HepG2 (cell line): ENCODE measurements around the gene TM4SF20. TPM values are rescaled to one million over a fixed set of nuclear protein-coding genes. Genes with fewer than 3 reads are reported as not detected.
A peak's percentile ranks its signal among the peaks of the same experiment; 100 is the strongest.
"Not testable (repeated sequence)": the region's sequence is repeated elsewhere in the genome, so short reads cannot be mapped to it uniquely, and the experiment has no call there.

Experiments
- ATAC-seq: fragments of 200-7000 bp; cut with Tn5 transposase; 3 replicates; pipeline ENCODE4 v1.9.1; 2020; ENCODE audit warnings: mild to moderate bottlenecking, moderate library complexity
- BruUV-seq: library from RNA; stranded (reverse); fragments of 400-500 nt; replicated peaks from 2 replicates; lab custom pipeline; 2021; lab: Mats Ljungman, UMichigan
- CTCF ChIA-PET: fragments of 300-600 bp; formaldehyde crosslinking; extraction: SDS; loops from one replicate; lab custom pipeline; 2021; ENCODE audit warnings: low total read pairs, inconsistent platforms, low intra/inter-chr PET ratio; lab: Yijun Ruan, JAX
- POLR2A ChIA-PET: fragments of 350-600 bp; sonication (Branson Sonifier 250); formaldehyde crosslinking; loops from one replicate; lab custom pipeline; 2020; ENCODE audit warnings: antibody characterized with exemption, inconsistent platforms; lab: Yijun Ruan, JAX
- DNase-seq: peaks from one replicate; pipeline ENCODE4 v3.0.0-alpha.2; 2015; ENCODE audit warnings: low spot score
- FAIRE-seq: peaks from 3 replicates; lab custom pipeline; 2011; peaks lifted over from hg19 to GRCh38; lab: Jason Lieb, UNC
- H2AFZ ChIP-seq: one replicate; pipeline ENCODE4 v1.6.1; 2011; ENCODE audit warnings: low read length, inconsistent platforms
- H3K27ac ChIP-seq: fragments of 300-600 bp; 3 replicates; pipeline ENCODE4 v1.8.0; 2011; ENCODE audit warnings: mixed run types, mild to moderate bottlenecking, mixed read lengths, low read length, inconsistent platforms; ENCODE audit not compliant: insufficient read depth; ENCODE audit errors: extremely low read length
- H3K27me3 ChIP-seq, 2 experiments: fragments of 200-600 bp in 1 of 2; 2 replicates in 1 of 2; 3 replicates in 1 of 2; pipeline versions ENCODE4 v1.6.0 to v1.8.0; 2011; ENCODE audit warnings: low read length in 2 of 2, mild to moderate bottlenecking in 2 of 2, moderate library complexity in 2 of 2, inconsistent platforms in 1 of 2; ENCODE audit not compliant: insufficient read depth in 2 of 2, control insufficient read depth in 1 of 2
- H3K36me3 ChIP-seq, 2 experiments: fragments of 200-600 bp in 1 of 2; replicated peaks in 1 of 2; 2 replicates in 1 of 2; 3 replicates in 1 of 2; pipeline versions ENCODE4 v1.5.1 to v1.8.0; 2011; ENCODE audit warnings: low read length in 2 of 2, inconsistent platforms in 1 of 2; ENCODE audit not compliant: insufficient read depth in 2 of 2, control insufficient read depth in 1 of 2
- H3K4me1 ChIP-seq: 2 replicates; pipeline ENCODE4 v1.5.1; 2012; ENCODE audit warnings: low read length, inconsistent platforms; ENCODE audit not compliant: insufficient read depth
- H3K4me2 ChIP-seq: 2 replicates; pipeline ENCODE4 v1.6.0; 2011; ENCODE audit warnings: low read depth, low read length, inconsistent platforms
- H3K4me3 ChIP-seq, 3 experiments: fragments of 200-600 bp in 1 of 3; sonication (generic), shearing (Covaris generic) in 1 of 3; replicated peaks in 1 of 3; 2 replicates each; pipeline ENCODE4 v1.5.1; 2011 to 2016; ENCODE audit warnings: low read length in 3 of 3, inconsistent platforms in 2 of 3, low read depth in 2 of 3, mild to moderate bottlenecking in 2 of 3, control low read depth in 1 of 3, mixed read lengths in 1 of 3; ENCODE audit not compliant: insufficient read depth in 1 of 3
- H3K79me2 ChIP-seq: one replicate; pipeline ENCODE4 v1.6.1; 2011; ENCODE audit warnings: low read length, inconsistent platforms; ENCODE audit not compliant: insufficient read depth
- H3K9ac ChIP-seq: 2 replicates; pipeline ENCODE4 v1.6.0; 2011; ENCODE audit warnings: mild to moderate bottlenecking, low read depth, low read length, inconsistent platforms; ENCODE audit not compliant: insufficient read depth
- H3K9me3 ChIP-seq: 2 replicates; pipeline ENCODE4 v1.5.1; 2012; ENCODE audit warnings: mild to moderate bottlenecking, low read length
- H4K20me1 ChIP-seq: 2 replicates; pipeline ENCODE4 v1.6.0; 2011; ENCODE audit warnings: inconsistent platforms, mild to moderate bottlenecking, low read length, moderate library complexity; ENCODE audit not compliant: insufficient read depth
- IRF1 ChIP-seq: sonication (generic); formaldehyde crosslinking; IDR thresholded peaks from 2 replicates; pipeline ENCODE4 v1.4.0; 2020; ENCODE audit warnings: low read depth, mild to moderate bottlenecking, missing genetic modification reagents
- NONO ChIP-seq, 2 experiments: fragments of 450-650 bp in 1 of 2; sonication (generic) in 1 of 2; formaldehyde crosslinking in 1 of 2; IDR thresholded peaks in 1 of 2; conservative IDR thresholded peaks in 1 of 2; 2 replicates each; pipeline versions ENCODE4 v1.6.1 to v1.8.0; 2017 to 2022; ENCODE audit warnings: mild to moderate bottlenecking in 1 of 2, missing genetic modification reagents in 1 of 2, moderate library complexity in 1 of 2
- WGBS: methylation state at CpG from one replicate; pipeline ENCODE4 v1.1.6; 2017; ENCODE audit warnings: low lambda C conversion rate; 5-methylcytosine and 5-hydroxymethylcytosine counted together
- in situ Hi-C: cut with HindIII; loops from 2 replicates; pipeline ENCODE4 v1.10.0; 2017; ENCODE audit warnings: low pct_unique_long_range_greater_than_20kb; ENCODE audit not compliant: extremely low pct_ligation_motif_present
- intact Hi-C: fragments of 100-400 bp; cut with micrococcal nuclease; formaldehyde crosslinking; loops from one replicate; pipeline ENCODE4 v1.10.0; 2022; ENCODE audit not compliant: unreplicated experiment
- polyA plus RNA-seq, 8 experiments: library from polyadenylated mRNA; depleted of rRNA in 3 of 8; stranded (reverse) in 7 of 8; unstranded in 1 of 8; fragments of >200 nt; fragmentation: Illumina TruSeq in 4 of 8; extraction: Trizol in 4 of 8; gene quantifications; 2 replicates each; pipeline versions ENCODE4 v1.2.1 to v1.2.3, GENCODE V29; 2011 to 2016; ENCODE audit warnings: low read depth in 4 of 8, missing spikeins in 1 of 8, mixed read lengths in 1 of 8; ENCODE audit not compliant: insufficient read depth in 1 of 8
- total RNA-seq, 5 experiments: library from RNA; depleted of rRNA; stranded (reverse); fragments of >200 nt; fragmentation: Illumina TruSeq; extraction: Trizol; gene quantifications; 2 replicates each; pipeline ENCODE4 v1.2.3, GENCODE V29; 2016; ENCODE audit warnings: low read depth in 1 of 5
- TF ChIP-seq, protein P1 (sequence below): IDR thresholded peaks from 2 replicates; pipeline ENCODE4 v1.6.1; 2018; ENCODE audit warnings: missing genetic modification reagents, mild to moderate bottlenecking, missing compliant biosample characterization
- TF ChIP-seq, protein P2 (sequence below): sonication (generic); formaldehyde crosslinking; conservative IDR thresholded peaks from 2 replicates; pipeline ENCODE4 v1.8.0; 2022; ENCODE audit warnings: low read depth, missing genetic modification reagents

TM4SF20 gene
- total and polyA plus RNA-seq, 2 of the 13 experiments (the other 11 are each of a cell fraction or from before 2014, with no cell fraction given): not detected

- TF ChIP-seq, protein P1, sequence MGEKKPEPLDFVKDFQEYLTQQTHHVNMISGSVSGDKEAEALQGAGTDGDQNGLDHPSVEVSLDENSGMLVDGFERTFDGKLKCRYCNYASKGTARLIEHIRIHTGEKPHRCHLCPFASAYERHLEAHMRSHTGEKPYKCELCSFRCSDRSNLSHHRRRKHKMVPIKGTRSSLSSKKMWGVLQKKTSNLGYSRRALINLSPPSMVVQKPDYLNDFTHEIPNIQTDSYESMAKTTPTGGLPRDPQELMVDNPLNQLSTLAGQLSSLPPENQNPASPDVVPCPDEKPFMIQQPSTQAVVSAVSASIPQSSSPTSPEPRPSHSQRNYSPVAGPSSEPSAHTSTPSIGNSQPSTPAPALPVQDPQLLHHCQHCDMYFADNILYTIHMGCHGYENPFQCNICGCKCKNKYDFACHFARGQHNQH (CRISPR knock-in tag): no peak
- TF ChIP-seq NONO (IDR thresholded peaks at IDR 0.05) (no peak), NONO (CRISPR knock-in tag; conservative IDR thresholded peaks at IDR 0.05) (no peak), IRF1 (CRISPR knock-in tag) (no peak)
- TF ChIP-seq, protein P2, sequence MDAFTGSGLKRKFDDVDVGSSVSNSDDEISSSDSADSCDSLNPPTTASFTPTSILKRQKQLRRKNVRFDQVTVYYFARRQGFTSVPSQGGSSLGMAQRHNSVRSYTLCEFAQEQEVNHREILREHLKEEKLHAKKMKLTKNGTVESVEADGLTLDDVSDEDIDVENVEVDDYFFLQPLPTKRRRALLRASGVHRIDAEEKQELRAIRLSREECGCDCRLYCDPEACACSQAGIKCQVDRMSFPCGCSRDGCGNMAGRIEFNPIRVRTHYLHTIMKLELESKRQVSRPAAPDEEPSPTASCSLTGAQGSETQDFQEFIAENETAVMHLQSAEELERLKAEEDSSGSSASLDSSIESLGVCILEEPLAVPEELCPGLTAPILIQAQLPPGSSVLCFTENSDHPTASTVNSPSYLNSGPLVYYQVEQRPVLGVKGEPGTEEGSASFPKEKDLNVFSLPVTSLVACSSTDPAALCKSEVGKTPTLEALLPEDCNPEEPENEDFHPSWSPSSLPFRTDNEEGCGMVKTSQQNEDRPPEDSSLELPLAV: no peak
Observed at GRCh38 chr2:227365833-227366232, 13.3 kb downstream of the TM4SF20 start (continued).

GRCh38 chr2:227364585-227365263 is 14.4 kb downstream of the TM4SF20 start:
- H3K27ac ChIP-seq, in situ Hi-C loops, H3K9ac ChIP-seq, POLR2A ChIA-PET, DNase-seq, intact Hi-C loops, H3K9me3 ChIP-seq, H2AFZ ChIP-seq, H3K4me3 ChIP-seq, H3K4me2 ChIP-seq, FAIRE-seq, H3K36me3 ChIP-seq, H3K27me3 ChIP-seq, H3K79me2 ChIP-seq, H4K20me1 ChIP-seq, CTCF ChIA-PET, H3K4me1 ChIP-seq, BruUV-seq: not testable (repeated sequence)
- ATAC-seq: peak; percentile 19; the same call in 2 of the 3 replicates
- WGBS: 97% methylated on average over 11 of the region's 11 CpGs
